HUES6 (cell line): ENCODE measurements around the gene FAM162B.
"Not testable (repeated sequence)": the region's sequence is repeated elsewhere in the genome, so short reads cannot be mapped to it uniquely, and the experiment has no call there.

ENCODE experiments used
- H3K27ac ChIP-seq: 2 replicates; pipeline ENCODE4 v1.7.0; 2013; ENCODE audit warnings: low read depth, mild to moderate bottlenecking, low read length, inconsistent platforms
- H3K27me3 ChIP-seq: 2 replicates; pipeline ENCODE4 v1.6.1; 2013; ENCODE audit warnings: low read length; ENCODE audit not compliant: control insufficient read depth, insufficient read depth
- H3K36me3 ChIP-seq: 2 replicates; pipeline ENCODE4 v1.6.1; 2013; ENCODE audit warnings: low read length; ENCODE audit not compliant: control insufficient read depth, insufficient read depth
- H3K4me1 ChIP-seq: 2 replicates; pipeline ENCODE4 v1.6.1; 2013; ENCODE audit warnings: low read length; ENCODE audit not compliant: control insufficient read depth, insufficient read depth
- H3K4me3 ChIP-seq: 2 replicates; pipeline ENCODE4 v1.5.1; 2013; ENCODE audit warnings: low read depth, low read length
- H3K9ac ChIP-seq: one replicate; pipeline ENCODE4 v1.6.1; 2013; ENCODE audit warnings: mild to moderate bottlenecking, low read length
- H3K9me3 ChIP-seq: 2 replicates; pipeline ENCODE4 v1.6.1; 2013; ENCODE audit warnings: low read depth, low read length; ENCODE audit not compliant: control insufficient read depth, insufficient read depth

The FAM162B gene

DNA sequence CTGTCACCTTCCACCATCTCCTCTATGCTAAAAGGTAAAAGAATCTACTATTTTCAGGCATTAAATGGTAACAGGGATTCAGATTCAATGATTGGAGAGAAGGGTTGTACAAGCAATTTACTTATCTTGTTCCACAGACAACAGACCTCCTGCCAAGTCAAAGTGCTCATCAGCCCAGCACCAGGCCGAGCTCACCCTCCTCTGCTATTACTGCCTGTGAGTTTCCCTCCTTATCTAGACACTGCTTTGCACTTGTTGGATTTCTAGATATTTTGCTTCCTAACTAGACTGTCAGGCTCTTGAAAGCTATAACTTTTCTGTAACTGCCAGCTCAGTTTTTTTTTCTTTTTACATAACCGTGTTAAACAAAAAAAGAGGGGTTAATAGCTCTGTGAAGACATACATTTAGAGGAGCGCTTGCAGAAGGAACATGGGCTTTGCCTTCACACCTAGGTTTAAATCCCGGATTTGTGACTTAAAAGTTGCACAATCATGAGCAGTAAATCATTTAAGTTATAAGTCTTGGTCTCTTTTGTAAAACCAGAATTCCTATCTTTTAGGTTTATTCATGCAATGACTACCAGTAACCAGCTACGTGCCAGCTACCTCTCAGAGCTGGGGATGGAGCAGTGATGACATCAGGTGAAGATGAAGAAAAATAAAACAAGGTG lies 1.1 kb upstream of the FAM162B start:
- no peaks in the 10 kb centered on the region for H3K9me3 ChIP-seq

DNA sequence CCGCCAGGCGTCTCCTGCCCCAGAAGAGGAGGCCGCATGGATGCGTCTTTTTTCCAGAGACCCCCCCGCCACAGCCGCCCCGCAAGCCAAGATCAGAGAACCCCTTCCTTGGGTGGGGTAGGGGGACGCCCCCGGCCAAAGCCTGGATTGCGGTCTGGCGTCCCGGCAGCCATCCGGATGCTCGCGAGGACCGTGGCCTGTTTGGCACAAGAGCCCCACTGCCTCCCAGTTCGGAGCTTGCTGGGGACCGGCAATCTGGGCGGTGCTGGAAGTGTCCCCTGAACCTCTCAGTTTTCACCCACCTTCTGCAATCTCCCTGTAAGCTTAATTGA lies 924 bp downstream of the FAM162B start:
- H3K4me3 ChIP-seq = peak overlapping the region; percentile 87
- H3K9me3 ChIP-seq = no peaks in the 10 kb centered on the region
- H3K9ac ChIP-seq = peak overlapping the region; percentile 27
- H3K27ac ChIP-seq = no peak overlapping the region
- peaks cover 5% of the 10 kb centered on the region; the same call in 1 of the 2 replicates for H3K4me1 ChIP-seq
- H3K36me3 ChIP-seq = no peaks in the 10 kb centered on the region
- peaks cover 38% of the 10 kb centered on the region for H3K27me3 ChIP-seq

More for the DNA sequence above, 1.1 kb upstream of the FAM162B start:
- no peak overlapping the region for H3K4me3 ChIP-seq
- no peaks in the 10 kb centered on the region for H3K36me3 ChIP-seq
- H3K9ac ChIP-seq = no peak overlapping the region
- no peak overlapping the region for H3K27ac ChIP-seq
- peaks cover 5% of the 10 kb centered on the region; the same call in 1 of the 2 replicates for H3K4me1 ChIP-seq
- peaks cover 38% of the 10 kb centered on the region for H3K27me3 ChIP-seq

DNA sequence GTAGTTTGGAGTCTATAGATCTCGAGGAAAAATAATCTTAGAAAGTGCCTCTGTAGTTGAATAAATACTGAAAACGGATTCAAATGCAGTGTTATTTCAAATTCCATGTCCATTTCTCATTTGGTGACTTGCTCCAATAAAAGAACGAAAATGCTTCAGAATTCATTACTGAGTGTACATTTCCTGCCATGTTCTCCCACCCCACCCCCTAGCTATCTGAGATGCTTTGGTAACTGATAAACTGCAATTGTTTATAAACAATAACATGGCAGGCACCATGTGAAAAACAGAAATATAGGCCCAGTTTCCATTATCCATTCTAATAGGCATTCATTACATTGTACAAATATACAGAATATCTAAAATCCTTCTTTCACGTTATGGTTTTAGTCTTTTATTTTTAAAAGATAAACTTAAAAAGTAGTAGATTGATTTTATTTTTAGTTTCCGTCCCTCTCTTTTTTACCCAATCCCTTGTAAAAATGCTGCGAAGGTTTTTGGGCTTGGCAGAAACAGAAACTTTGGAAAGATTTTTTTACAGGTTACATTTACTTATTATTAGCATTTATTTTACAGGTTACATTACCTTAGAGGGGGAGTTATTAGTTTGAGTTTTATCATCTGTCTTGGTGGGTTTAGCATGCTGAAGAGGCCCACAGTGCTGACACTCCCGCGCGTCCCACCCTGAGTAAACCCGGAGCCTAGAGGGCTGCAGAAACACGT lies 1.5 kb downstream of the FAM162B start:
- Histone ChIP-seq H3K36me3 (no peaks in the 10 kb centered on the region), H3K4me3 (peak overlapping the region; percentile 87), H3K27ac (no peak overlapping the region), H3K4me1 (peaks cover 5% of the 10 kb centered on the region; the same call in 1 of the 2 replicates), H3K9me3 (no peaks in the 10 kb centered on the region), H3K27me3 (peaks cover 38% of the 10 kb centered on the region), H3K9ac (no peak overlapping the region)

DNA sequence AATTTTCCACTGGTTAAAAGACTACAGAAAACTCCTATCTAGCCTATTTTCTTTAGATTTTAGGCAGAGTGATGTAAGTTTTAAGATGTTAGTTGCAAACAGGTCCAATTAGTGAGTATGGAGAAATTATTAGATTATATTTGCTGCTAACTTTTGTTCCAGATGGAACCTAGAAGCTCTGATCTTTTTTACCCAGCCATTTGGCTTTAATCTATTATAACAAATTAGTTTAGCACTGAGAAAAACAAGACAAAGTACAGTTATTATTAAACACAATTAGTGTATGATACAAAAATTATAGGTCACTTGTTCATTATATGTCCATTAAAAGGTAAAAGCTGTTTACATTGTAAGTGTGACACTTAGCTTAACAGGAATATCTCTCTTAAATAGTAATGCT lies 2.5 kb downstream of the FAM162B start:
- no peak overlapping the region for H3K9ac ChIP-seq
- H3K27me3 ChIP-seq = peaks cover 38% of the 10 kb centered on the region
- no peak overlapping the region for H3K27ac ChIP-seq
- no peaks in the 10 kb centered on the region for H3K9me3 ChIP-seq
- H3K4me1 ChIP-seq = peaks cover 5% of the 10 kb centered on the region; the same call in 1 of the 2 replicates
- no peaks in the 10 kb centered on the region for H3K36me3 ChIP-seq
- H3K4me3 ChIP-seq = no peak overlapping the region

DNA sequence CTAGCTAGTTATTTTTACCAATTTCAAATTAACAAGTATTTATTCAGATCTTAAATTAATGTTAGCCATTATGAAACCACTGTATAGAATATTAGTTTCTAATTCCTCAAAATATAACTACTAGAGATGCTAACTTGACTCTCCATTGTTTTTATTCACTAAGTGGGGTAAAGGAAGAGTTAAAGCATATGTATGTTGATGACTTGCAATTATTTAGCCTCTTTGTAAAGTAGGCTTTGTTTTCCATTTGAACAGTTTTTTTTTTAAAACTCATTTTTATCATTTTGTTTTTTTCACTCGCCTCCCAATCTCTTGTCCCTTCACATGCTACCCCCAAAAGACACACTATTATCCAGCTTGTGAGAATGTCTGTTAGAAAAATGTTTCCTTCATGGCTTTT lies 3.3 kb downstream of the FAM162B start:
- no peak overlapping the region for H3K27ac ChIP-seq

DNA sequence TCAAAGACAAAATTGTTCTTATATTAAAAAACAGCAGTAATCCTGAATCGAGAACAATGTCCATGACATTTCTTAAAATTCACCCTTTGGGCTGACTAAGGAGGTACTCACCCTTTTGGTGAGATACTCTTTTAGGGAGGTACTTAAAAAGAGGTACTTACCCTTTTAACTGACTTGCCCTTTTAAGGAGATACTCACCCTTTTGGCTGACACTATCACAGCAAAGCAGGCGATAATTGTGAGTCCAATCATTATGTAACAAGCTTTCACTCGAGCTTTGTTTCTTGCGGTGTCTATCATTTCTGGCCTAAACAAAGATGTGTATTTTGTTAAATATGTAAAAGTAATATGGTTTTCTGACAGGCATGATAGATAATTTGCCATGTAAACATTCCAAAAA lies 3.7 kb downstream of the FAM162B start:
- Histone ChIP-seq H3K27ac (no peak overlapping the region), H3K36me3 (no peaks in the 10 kb centered on the region), H3K4me1 (peaks cover 5% of the 10 kb centered on the region; the same call in 1 of the 2 replicates), H3K4me3 (no peak overlapping the region), H3K9ac (no peak overlapping the region), H3K9me3 (no peaks in the 10 kb centered on the region), H3K27me3 (peaks cover 31% of the 10 kb centered on the region)

More for the DNA sequence above, 3.3 kb downstream of the FAM162B start:
- no peak overlapping the region for H3K4me3 ChIP-seq
- no peak overlapping the region for H3K9ac ChIP-seq
- H3K4me1 ChIP-seq = peaks cover 5% of the 10 kb centered on the region; the same call in 1 of the 2 replicates
- no peaks in the 10 kb centered on the region for H3K9me3 ChIP-seq
- no peaks in the 10 kb centered on the region for H3K36me3 ChIP-seq
- peaks cover 36% of the 10 kb centered on the region for H3K27me3 ChIP-seq

DNA sequence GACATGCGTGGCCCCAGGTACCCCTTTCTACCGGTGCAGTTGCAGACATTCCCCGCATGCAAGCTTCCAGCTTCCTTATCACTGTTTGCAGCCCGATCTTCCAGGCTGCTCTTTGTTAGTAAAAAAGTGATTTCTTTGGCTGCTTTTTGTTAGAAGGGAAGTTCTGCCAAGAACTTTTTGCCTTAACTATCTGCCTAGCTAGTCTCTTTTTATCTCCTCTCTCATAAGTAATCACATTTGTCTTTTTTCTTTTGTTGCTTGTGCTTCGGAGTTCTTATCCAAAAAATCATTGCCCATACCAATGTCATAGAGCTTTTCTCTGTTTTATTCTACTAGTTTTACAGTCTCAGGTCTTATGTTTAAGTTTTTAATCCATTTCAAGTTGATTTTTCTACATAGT lies 20.3 kb downstream of the FAM162B start:
- H3K27ac ChIP-seq = no peak overlapping the region
- H3K4me3 ChIP-seq = no peak overlapping the region
- 0 out of 2 replicates have a peak, but pooled peaks cover 5% of the 10 kb centered on the region for H3K4me1 ChIP-seq
- no peaks in the 10 kb centered on the region for H3K9me3 ChIP-seq
- no peak overlapping the region for H3K9ac ChIP-seq
- no peaks in the 10 kb centered on the region for H3K36me3 ChIP-seq
- H3K27me3 ChIP-seq = no peaks in the 10 kb centered on the region

DNA sequence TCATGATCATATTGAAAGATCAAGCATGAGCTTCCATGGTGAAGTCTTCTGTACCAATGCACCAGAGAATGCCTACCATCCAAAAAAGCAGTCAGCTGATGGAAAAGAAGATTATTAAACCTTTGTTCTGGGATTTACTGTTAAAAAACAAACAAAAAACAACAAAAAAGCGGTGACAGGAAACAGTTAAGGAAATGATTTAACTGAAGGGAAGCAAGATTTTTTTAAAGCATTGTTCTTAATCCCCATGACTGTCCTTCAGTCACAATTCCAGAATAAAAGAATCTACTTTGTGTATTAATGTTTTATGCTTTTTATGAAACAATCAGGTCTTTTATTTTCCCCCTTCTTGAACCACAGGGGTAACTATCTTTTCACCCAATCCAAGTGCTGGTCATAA lies 23.9 kb downstream of the FAM162B start:
- Histone ChIP-seq H3K9me3 (peaks cover 9% of the 10 kb centered on the region), H3K27me3 (no peaks in the 10 kb centered on the region), H3K9ac (no peak overlapping the region), H3K4me1 (0 out of 2 replicates have a peak, but pooled peaks cover 5% of the 10 kb centered on the region), H3K4me3 (no peak overlapping the region), H3K27ac (no peak overlapping the region), H3K36me3 (peaks cover 4% of the 10 kb centered on the region; the same call in 1 of the 2 replicates)

DNA sequence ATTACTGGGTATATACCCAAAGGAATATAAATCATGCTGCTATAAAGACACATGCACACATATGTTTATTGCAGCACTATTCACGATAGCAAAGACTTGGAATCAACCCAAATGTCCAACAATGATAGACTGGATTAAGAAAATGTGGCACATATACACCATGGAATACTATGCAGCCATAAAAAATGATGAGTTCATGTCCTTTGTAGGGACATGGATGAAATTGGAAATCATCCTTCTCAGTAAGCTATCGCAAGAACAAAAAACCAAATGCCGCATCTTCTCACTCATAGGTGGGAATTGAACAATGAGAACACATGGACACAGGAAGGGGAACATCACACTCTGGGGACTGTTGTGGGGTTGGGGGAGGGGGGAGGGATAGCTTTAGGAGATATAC lies 25.0 kb downstream of the FAM162B start:
- not testable (repeated sequence) for H3K36me3 ChIP-seq, H3K4me1 ChIP-seq, H3K9ac ChIP-seq, H3K9me3 ChIP-seq, H3K27ac ChIP-seq, H3K4me3 ChIP-seq, H3K27me3 ChIP-seq

DNA sequence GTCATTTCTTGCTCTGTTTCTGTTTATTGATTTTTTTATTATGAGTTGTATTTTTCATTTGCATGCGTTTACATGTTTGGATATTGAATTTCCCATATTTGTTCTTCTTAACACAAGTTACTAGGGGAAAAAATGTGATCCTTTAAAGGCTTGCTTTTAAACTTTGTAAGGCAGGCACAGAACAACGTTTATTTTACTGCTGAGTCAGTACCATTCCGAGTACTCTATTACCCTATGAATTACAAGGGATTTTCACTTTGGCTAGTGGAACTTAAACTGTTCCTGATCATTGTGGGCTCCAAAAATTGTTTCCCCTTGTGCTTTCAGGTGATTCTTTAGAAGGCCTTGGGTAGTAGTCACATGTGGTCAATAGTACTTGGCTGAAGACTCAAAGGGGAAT lies 28.5 kb downstream of the FAM162B start:
- no peak overlapping the region for H3K27ac ChIP-seq
- H3K9me3 ChIP-seq = peaks cover 9% of the 10 kb centered on the region
- H3K4me3 ChIP-seq = no peak overlapping the region
- no peaks in the 10 kb centered on the region for H3K4me1 ChIP-seq
- H3K27me3 ChIP-seq = no peaks in the 10 kb centered on the region
- H3K36me3 ChIP-seq = peaks cover 4% of the 10 kb centered on the region; the same call in 1 of the 2 replicates
- no peak overlapping the region for H3K9ac ChIP-seq

DNA sequence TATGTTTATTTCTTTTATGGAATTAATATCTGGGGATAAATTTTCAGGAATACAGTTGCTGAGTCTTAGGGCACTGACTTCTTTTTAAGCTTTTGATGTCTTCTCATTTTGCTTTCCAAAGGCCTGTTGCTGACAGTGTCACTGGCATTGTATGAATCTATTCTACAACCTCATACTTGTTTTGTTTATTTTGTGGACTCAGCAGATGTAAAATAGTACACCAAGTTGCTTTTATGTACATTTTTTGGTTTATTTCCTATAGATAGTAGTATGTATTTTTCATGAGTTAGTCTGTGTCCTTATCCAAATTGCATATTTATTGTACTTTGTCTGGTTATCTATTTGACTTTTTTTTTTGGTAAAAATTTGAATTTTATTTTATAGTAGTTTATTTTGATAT lies 35.0 kb downstream of the FAM162B start:
- H3K9me3 ChIP-seq = no peaks in the 10 kb centered on the region
- H3K27ac ChIP-seq = no peak overlapping the region
- H3K4me3 ChIP-seq = no peak overlapping the region
- no peaks in the 10 kb centered on the region for H3K4me1 ChIP-seq
- no peaks in the 10 kb centered on the region for H3K27me3 ChIP-seq
- no peak overlapping the region for H3K9ac ChIP-seq
- H3K36me3 ChIP-seq = peaks cover 42% of the 10 kb centered on the region
